HEK293 (cell line): ENCODE data around the gene PARD3.

Experiments
- CTCF ChIA-PET: fragments of 350-600 bp; formaldehyde crosslinking; extraction: SDS; loops from one replicate; lab custom pipeline; 2021; ENCODE audit warnings: antibody characterized with exemption; lab: Yijun Ruan, JAX
- POLR2A ChIA-PET: fragments of 300-600 bp; formaldehyde crosslinking; extraction: SDS; loops from one replicate; lab custom pipeline; 2020; ENCODE audit warnings: antibody characterized with exemption, inconsistent platforms; lab: Yijun Ruan, JAX
- H3K27ac ChIP-seq: fragments of 200-500 bp; sonication (Bioruptor generic); 2 replicates; pipeline ENCODE4 v1.5.1; 2014; ENCODE audit warnings: low read depth, low read length, control low read depth, inconsistent platforms; ENCODE audit errors: extremely low read depth
- H3K36me3 ChIP-seq, 2 experiments: fragments of 200-500 bp in 1 of 2; sonication (Bioruptor generic) in 1 of 2; 1 replicate in 1 of 2; 2 replicates in 1 of 2; pipeline ENCODE4 v1.5.1; 2014 to 2017; ENCODE audit warnings: inconsistent platforms in 2 of 2, low read length in 2 of 2; ENCODE audit not compliant: control insufficient read depth in 2 of 2, insufficient read depth in 1 of 2
- H3K4me1 ChIP-seq: fragments of 200-500 bp; sonication (Bioruptor generic); 2 replicates; pipeline ENCODE4 v1.5.1; 2014; ENCODE audit warnings: mild to moderate bottlenecking, low read length, inconsistent platforms; ENCODE audit not compliant: control insufficient read depth, insufficient read depth
- H3K4me3 ChIP-seq: 2 replicates; pipeline ENCODE4 v1.5.1; 2011; ENCODE audit warnings: low read depth, mild to moderate bottlenecking, control low read depth, low read length, moderate library complexity
- H3K9me3 ChIP-seq: fragments of 200-500 bp; sonication (Bioruptor generic); 2 replicates; pipeline ENCODE4 v1.5.1; 2014; ENCODE audit warnings: low read depth, low read length, inconsistent platforms; ENCODE audit not compliant: control insufficient read depth, insufficient read depth
- AEBP2 ChIP-seq: fragments of 450-650 bp; formaldehyde crosslinking; IDR thresholded peaks from 2 replicates; pipeline ENCODE4 v1.5.1; 2016; ENCODE audit warnings: missing biosample characterization, missing genetic modification characterization, borderline replicate concordance
- HOXC10 ChIP-seq: sonication (generic); formaldehyde crosslinking; IDR thresholded peaks from 2 replicates; pipeline ENCODE4 v1.8.1; 2023; ENCODE audit warnings: mild to moderate bottlenecking, missing genetic modification reagents
- KLF16 ChIP-seq: fragments of 450-650 bp; formaldehyde crosslinking; IDR thresholded peaks from 2 replicates; pipeline ENCODE4 v1.5.1; 2017; ENCODE audit warnings: missing biosample characterization, missing genetic modification characterization
- KLF17 ChIP-seq: fragments of 450-650 bp; formaldehyde crosslinking; IDR thresholded peaks from 2 replicates; pipeline ENCODE4 v1.5.1; 2016; ENCODE audit warnings: missing biosample characterization, missing genetic modification characterization
- REPIN1 ChIP-seq: fragments of 450-650 bp; formaldehyde crosslinking; IDR thresholded peaks from 2 replicates; pipeline ENCODE4 v1.5.1; 2017; ENCODE audit warnings: missing biosample characterization, missing genetic modification characterization, low read depth
- SP7 ChIP-seq: fragments of 450-650 bp; formaldehyde crosslinking; IDR thresholded peaks from 2 replicates; pipeline ENCODE4 v1.5.1; 2016; ENCODE audit warnings: missing biosample characterization, missing genetic modification characterization
- TCF7L2 ChIP-seq: IDR thresholded peaks from 2 replicates; pipeline ENCODE4 v1.6.1; 2011; ENCODE audit warnings: low read depth, mild to moderate bottlenecking, inconsistent platforms, low read length, moderate library complexity, borderline replicate concordance
- TSHZ1 ChIP-seq: fragments of 450-650 bp; formaldehyde crosslinking; IDR thresholded peaks from 2 replicates; pipeline ENCODE4 v1.5.1; 2016; ENCODE audit warnings: missing biosample characterization, missing genetic modification characterization, borderline replicate concordance
- ZBTB48 ChIP-seq: fragments of 450-650 bp; formaldehyde crosslinking; IDR thresholded peaks from 2 replicates; pipeline ENCODE4 v1.5.1; 2016; ENCODE audit warnings: missing biosample characterization, missing genetic modification characterization
- ZBTB7A ChIP-seq: fragments of 450-650 bp; formaldehyde crosslinking; IDR thresholded peaks from 2 replicates; pipeline ENCODE4 v1.5.1; 2016; ENCODE audit warnings: low read depth, missing biosample characterization, missing genetic modification characterization
- ZEB2 ChIP-seq: fragments of 450-650 bp; formaldehyde crosslinking; IDR thresholded peaks from 2 replicates; pipeline ENCODE4 v1.5.1; 2016; ENCODE audit warnings: missing biosample characterization, missing genetic modification characterization
- ZNF10 ChIP-seq: fragments of 450-650 bp; formaldehyde crosslinking; IDR thresholded peaks from 2 replicates; pipeline ENCODE4 v1.5.1; 2017; ENCODE audit warnings: missing biosample characterization, missing genetic modification characterization
- ZNF114 ChIP-seq: fragments of 450-650 bp; formaldehyde crosslinking; IDR thresholded peaks from 2 replicates; pipeline ENCODE4 v1.5.0; 2017; ENCODE audit warnings: missing biosample characterization, missing genetic modification characterization
- ZNF169 ChIP-seq: fragments of 450-650 bp; formaldehyde crosslinking; IDR thresholded peaks from 2 replicates; pipeline ENCODE4 v1.5.1; 2016; ENCODE audit warnings: missing biosample characterization, missing genetic modification characterization
- ZNF184 ChIP-seq: fragments of 450-650 bp; IDR thresholded peaks from 2 replicates; pipeline ENCODE4 v1.5.1; 2018; ENCODE audit warnings: missing biosample characterization, mild to moderate bottlenecking, missing genetic modification characterization
- ZNF19 ChIP-seq: fragments of 450-650 bp; formaldehyde crosslinking; IDR thresholded peaks from 2 replicates; pipeline ENCODE4; 2016; ENCODE audit warnings: missing biosample characterization, missing genetic modification characterization, low read depth
- ZNF239 ChIP-seq: fragments of 450-650 bp; formaldehyde crosslinking; IDR thresholded peaks from 2 replicates; pipeline ENCODE4 v1.5.1; 2016; ENCODE audit warnings: missing biosample characterization, missing genetic modification characterization
- ZNF324 ChIP-seq: fragments of 450-650 bp; formaldehyde crosslinking; IDR thresholded peaks from 2 replicates; pipeline ENCODE4 v1.5.1; 2016; ENCODE audit warnings: missing biosample characterization, missing genetic modification characterization
- ZNF366 ChIP-seq: fragments of 450-650 bp; formaldehyde crosslinking; conservative IDR thresholded peaks from 2 replicates; pipeline ENCODE4 v1.5.1; 2016; ENCODE audit warnings: missing biosample characterization, missing genetic modification characterization
- ZNF433 ChIP-seq: fragments of 450-650 bp; formaldehyde crosslinking; IDR thresholded peaks from 2 replicates; pipeline ENCODE4 v1.5.1; 2016; ENCODE audit warnings: missing biosample characterization, missing genetic modification characterization, low read depth
- ZNF596 ChIP-seq: fragments of 450-650 bp; IDR thresholded peaks from 2 replicates; pipeline ENCODE4 v1.5.0; 2018; ENCODE audit warnings: missing biosample characterization, mild to moderate bottlenecking, missing genetic modification characterization, moderate library complexity
- ZNF658 ChIP-seq: fragments of 450-650 bp; formaldehyde crosslinking; IDR thresholded peaks from 2 replicates; pipeline ENCODE4; 2016; ENCODE audit warnings: missing biosample characterization, missing genetic modification characterization
- ZNF677 ChIP-seq: fragments of 450-650 bp; IDR thresholded peaks from 2 replicates; pipeline ENCODE4 v1.5.0; 2018; ENCODE audit warnings: missing biosample characterization, mild to moderate bottlenecking, missing genetic modification characterization, moderate library complexity
- ZNF704 ChIP-seq: fragments of 450-650 bp; formaldehyde crosslinking; IDR thresholded peaks from 2 replicates; pipeline ENCODE4 v1.5.1; 2016; ENCODE audit warnings: missing biosample characterization, missing genetic modification characterization
- ZSCAN30 ChIP-seq: fragments of 450-650 bp; IDR thresholded peaks from 2 replicates; pipeline ENCODE4 v1.5.1; 2018; ENCODE audit warnings: missing biosample characterization, mild to moderate bottlenecking, missing genetic modification characterization, moderate library complexity

PARD3 gene

GRCh38 chr10:34280599-34281374 is 534.3 kb downstream of the PARD3 start:
- Histone ChIP-seq H3K27ac (no peak overlapping the region), H3K36me3 (no peaks in the 10 kb centered on the region), H3K9me3 (no peaks in the 10 kb centered on the region), H3K4me3 (no peak overlapping the region), H3K4me1 (no peaks in the 10 kb centered on the region)
- ChIA-PET CTCF (no interaction called here), POLR2A (no interaction called here)
- TF ChIP-seq ZEB2 (tag by site-specific recombination): no peak
- TF ChIP-seq HOXC10 (CRISPR knock-in tag): no peak
- no peak for TF ChIP-seq ZNF366 (tag by site-specific recombination)
- no peak for TF ChIP-seq ZNF114 (tag by site-specific recombination)
- no peak for TF ChIP-seq ZNF324 (tag by site-specific recombination)
- TF ChIP-seq ZNF658 (tag by site-specific recombination): no peak

- Histone ChIP-seq H3K9me3 (no peaks in the 10 kb centered on the region), H3K36me3 (no peaks in the 10 kb centered on the region), H3K4me3 (no peak overlapping the region), H3K27ac (no peak overlapping the region), H3K4me1 (no peaks in the 10 kb centered on the region)
- ChIA-PET POLR2A (no interaction called here), CTCF (no interaction called here)
- TF ChIP-seq AEBP2 (tag by site-specific recombination) (no peak), ZNF596 (tag by site-specific recombination) (no peak), SP7 (no peak), ZSCAN30 (tag by site-specific recombination) (no peak), REPIN1 (tag by site-specific recombination) (no peak), ZNF184 (tag by site-specific recombination) (no peak), KLF17 (tag by site-specific recombination) (no peak), ZNF704 (no peak), ZNF433 (tag by site-specific recombination) (no peak), ZBTB48 (tag by site-specific recombination) (no peak)
Measured at GRCh38 chr10:34275626-34276130, 539.4 kb downstream of the PARD3 start.

GRCh38 chr10:34274906-34275305 is 540.2 kb downstream of the PARD3 start:
- CTCF ChIA-PET: interaction anchor here (0.6 kb wide), 1 partner anchor 1081 kb away, joined by 3 read pairs; no protein-coding TSS in a partner anchor
- Histone ChIP-seq H3K4me3 (no peak overlapping the region), H3K27ac (no peak overlapping the region), H3K36me3 (no peaks in the 10 kb centered on the region; a peak in 1 of 3 replicates), H3K9me3 (no peaks in the 10 kb centered on the region), H3K4me1 (no peaks in the 10 kb centered on the region)
- POLR2A ChIA-PET: no interaction called here
- no peak for TF ChIP-seq ZNF19 (tag by site-specific recombination)
- no peak for TF ChIP-seq KLF16 (tag by site-specific recombination)
- TF ChIP-seq ZNF239 (tag by site-specific recombination): no peak
- TF ChIP-seq ZBTB7A: no peak
- TF ChIP-seq TSHZ1 (tag by site-specific recombination): no peak
- TF ChIP-seq REPIN1 (tag by site-specific recombination): no peak
- TF ChIP-seq ZNF366 (tag by site-specific recombination): no peak
- TF ChIP-seq ZNF677: no peak
- TF ChIP-seq TCF7L2: no peak
- TF ChIP-seq ZNF10: no peak
- TF ChIP-seq ZNF169 (tag by site-specific recombination): no peak
